Neural progenitor cell (in vitro differentiated cells): ENCODE results near the gene ARHGEF40.

Source experiments
- EZH2 ChIP-seq: fragments of 200-600 bp; sonication (generic); IDR thresholded peaks from 2 replicates; pipeline ENCODE4 v1.6.1; 2017; ENCODE audit warnings: antibody characterized with exemption, mild to moderate bottlenecking, moderate library complexity
- EZH2phosphoT487 ChIP-seq: fragments of 200-600 bp; sonication (generic); IDR thresholded peaks from 2 replicates; pipeline ENCODE4 v1.6.1; 2017; ENCODE audit warnings: antibody characterized with exemption
- TF ChIP-seq, protein P1 (sequence below): fragments of 200-600 bp; sonication (generic); IDR thresholded peaks from 2 replicates; pipeline ENCODE4 v1.5.1; 2017; ENCODE audit warnings: antibody characterized with exemption, mild to moderate bottlenecking

DNA sequence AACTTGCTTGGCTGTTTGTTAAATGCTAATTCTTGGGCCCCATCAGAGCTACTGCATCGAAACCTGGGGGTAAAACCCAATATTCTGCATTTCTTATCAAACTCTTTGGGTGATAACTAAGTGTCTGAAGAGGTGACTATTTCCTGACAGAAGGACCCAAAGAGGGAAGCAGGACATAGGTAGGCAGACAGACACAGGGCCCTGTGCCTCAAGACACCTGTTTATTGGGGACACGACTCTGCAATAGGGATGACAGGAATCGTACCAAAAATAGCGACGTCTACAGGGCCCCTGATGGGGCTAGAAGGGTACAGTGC is 19.7 kb downstream of the ARHGEF40 start:
- TF ChIP-seq, protein P1, sequence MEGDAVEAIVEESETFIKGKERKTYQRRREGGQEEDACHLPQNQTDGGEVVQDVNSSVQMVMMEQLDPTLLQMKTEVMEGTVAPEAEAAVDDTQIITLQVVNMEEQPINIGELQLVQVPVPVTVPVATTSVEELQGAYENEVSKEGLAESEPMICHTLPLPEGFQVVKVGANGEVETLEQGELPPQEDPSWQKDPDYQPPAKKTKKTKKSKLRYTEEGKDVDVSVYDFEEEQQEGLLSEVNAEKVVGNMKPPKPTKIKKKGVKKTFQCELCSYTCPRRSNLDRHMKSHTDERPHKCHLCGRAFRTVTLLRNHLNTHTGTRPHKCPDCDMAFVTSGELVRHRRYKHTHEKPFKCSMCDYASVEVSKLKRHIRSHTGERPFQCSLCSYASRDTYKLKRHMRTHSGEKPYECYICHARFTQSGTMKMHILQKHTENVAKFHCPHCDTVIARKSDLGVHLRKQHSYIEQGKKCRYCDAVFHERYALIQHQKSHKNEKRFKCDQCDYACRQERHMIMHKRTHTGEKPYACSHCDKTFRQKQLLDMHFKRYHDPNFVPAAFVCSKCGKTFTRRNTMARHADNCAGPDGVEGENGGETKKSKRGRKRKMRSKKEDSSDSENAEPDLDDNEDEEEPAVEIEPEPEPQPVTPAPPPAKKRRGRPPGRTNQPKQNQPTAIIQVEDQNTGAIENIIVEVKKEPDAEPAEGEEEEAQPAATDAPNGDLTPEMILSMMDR = no peak
- TF ChIP-seq EZH2phosphoT487 (no peak), EZH2 (no peak)
